Erythroblast (primary cell): ENCODE measurements around the gene NEURL1B.
A peak's percentile ranks its signal among the peaks of the same experiment; 100 is the strongest.

Experiments used
- DNase-seq, 2 experiments: peaks; one replicate each; lab custom pipeline; 2025; lab: John Stamatoyannopoulos, UW
- GATA1 ChIP-seq: IDR thresholded peaks from 2 replicates; pipeline ENCODE4 v1.6.1; 2011; ENCODE audit warnings: low read depth, mild to moderate bottlenecking, control low read depth, low read length, moderate library complexity
- POLR2A ChIP-seq: IDR thresholded peaks from 2 replicates; pipeline ENCODE4 v1.6.1; 2011; ENCODE audit warnings: mild to moderate bottlenecking, low read length

NEURL1B gene

GRCh38 chr5:172680921-172681320 lies 39.9 kb downstream of the NEURL1B start:
- DNase-seq = no peak
- no peak for TF ChIP-seq POLR2A
- TF ChIP-seq GATA1 = no peak

GRCh38 chr5:172681421-172681820 lies 40.4 kb downstream of the NEURL1B start:
- no peak for TF ChIP-seq POLR2A
- no peak for TF ChIP-seq GATA1
- DNase-seq = no peak

- DNase-seq = no peak
These were observed 42.2 kb downstream of the NEURL1B start for GRCh38 chr5:172683264-172683644.

GRCh38 chr5:172683645-172684471 lies 42.8 kb downstream of the NEURL1B start:
- peak in 1 of 2 experiments; percentile 15 for DNase-seq
- TF ChIP-seq GATA1 = no peak
- TF ChIP-seq POLR2A = no peak

More at GRCh38 chr5:172683264-172683644, 42.2 kb downstream of the NEURL1B start:
- TF ChIP-seq GATA1 (no peak), POLR2A (no peak)

GRCh38 chr5:172685091-172685490 lies 44.0 kb downstream of the NEURL1B start:
- no peak for DNase-seq
- TF ChIP-seq GATA1 (no peak), POLR2A (no peak)

GRCh38 chr5:172686111-172686510 lies 45.0 kb downstream of the NEURL1B start:
- TF ChIP-seq POLR2A (no peak), GATA1 (no peak)

GRCh38 chr5:172686539-172687390 lies 45.7 kb downstream of the NEURL1B start:
- TF ChIP-seq POLR2A = no peak
- no peak for TF ChIP-seq GATA1
- DNase-seq = no peak

More at GRCh38 chr5:172686111-172686510, 45.0 kb downstream of the NEURL1B start:
- no peak for DNase-seq

GRCh38 chr5:172687940-172688339 lies 46.9 kb downstream of the NEURL1B start:
- no peak for DNase-seq
- TF ChIP-seq POLR2A = no peak
- TF ChIP-seq GATA1 = no peak

- DNase-seq = no peak
- TF ChIP-seq POLR2A (no peak), GATA1 (no peak)
These were observed 47.5 kb downstream of the NEURL1B start for GRCh38 chr5:172688349-172689217.

GRCh38 chr5:172689218-172689572 lies 48.1 kb downstream of the NEURL1B start:
- TF ChIP-seq GATA1 = no peak
- TF ChIP-seq POLR2A = no peak

GRCh38 chr5:172689801-172690200 lies 48.7 kb downstream of the NEURL1B start:
- TF ChIP-seq POLR2A (no peak), GATA1 (no peak)
- DNase-seq = no peak

More at GRCh38 chr5:172689218-172689572, 48.1 kb downstream of the NEURL1B start:
- DNase-seq = no peak

- DNase-seq = no peak
- TF ChIP-seq GATA1 (no peak), POLR2A (no peak)
These were observed 49.4 kb downstream of the NEURL1B start for GRCh38 chr5:172690258-172691075.
